ENCODE data around the gene RASSF5. TPM values are rescaled to one million over a fixed set of nuclear protein-coding genes. Genes with fewer than 3 reads are reported as not detected.

Gene RASSF5
- total RNA-seq, 5 donors from 2014 or later (not counting 1 experiment from before 2014, with no cell fraction given), result 174 to 224 (median 204) TPM

GRCh38 chr1:206588492-206588891, 81.2 kb downstream of the RASSF5 start:
- Histone ChIP-seq H3K9me3 (no peaks in the 10 kb centered on the region), H3K4me1 (ENCODE audit: control insufficient read depth in 1 of 2, extremely low read depth in 1 of 2, insufficient read depth in 2 of 2, low read length in 2 of 2) (peaks cover under 1 to 49% of the 10 kb centered on the region in 2 experiments), H3K27me3 (replicated peaks in 1 of 2; ENCODE audit: control insufficient read depth in 2 of 2, extremely low read depth in 1 of 2, insufficient read depth in 2 of 2, low read length in 1 of 2) (no peaks in the 10 kb centered on the region), H3K36me3 (ENCODE audit: control insufficient read depth in 2 of 2, extremely low read depth in 1 of 2, insufficient read depth in 1 of 2, low read length in 1 of 2) (peaks cover 25 to 88% of the 10 kb centered on the region in 2 donors), H3K4me3 (ENCODE audit: control insufficient read depth in 1 of 2, extremely low read depth in 1 of 2, low read length in 1 of 2) (no peak overlapping the region), H3K27ac (ENCODE audit: low read length) (no peak overlapping the region)
- H3K27me3 Mint-ChIP-seq, result no peaks in the 10 kb centered on the region
- H3K36me3 Mint-ChIP-seq, result peaks cover 72% of the 10 kb centered on the region
- 64% methylated on average over 4 of the region's 6 CpGs for WGBS (ENCODE audit: insufficient coverage)
- H3K4me3 Mint-ChIP-seq, result no peak overlapping the region
- H3K4me1 Mint-ChIP-seq, result peaks cover 39 to 82% (median 82%) of the 10 kb centered on the region in 3 donors
- ATAC-seq (replicated peaks in 1 of 4), result no peak
- CTCF ChIA-PET, result interaction anchor here (0.7 to 1.9 kb wide), 6 partner anchors 19 to 44 kb away, joined by 3 to 5 read pairs (median 3); no protein-coding TSS in a partner anchor
- no peaks in the 10 kb centered on the region for H3K9me3 Mint-ChIP-seq
- peak overlapping the region; percentile 86 to 94 for H3K27ac Mint-ChIP-seq
- DNase-seq, result no peak
- POLR2A ChIA-PET, result interaction anchor here (0.6 to 0.8 kb wide), 2 partner anchors 8 to 44 kb away, joined by 3 to 4 read pairs; no protein-coding TSS in a partner anchor

GRCh38 chr1:206589206-206589605, 81.9 kb downstream of the RASSF5 start:
- no peak overlapping the region for H3K4me3 ChIP-seq (ENCODE audit: control insufficient read depth in 1 of 2, extremely low read depth in 1 of 2, low read length in 1 of 2)
- ATAC-seq (replicated peaks in 1 of 4) (no peak), DNase-seq (no peak)
- ChIA-PET POLR2A (interaction anchor here in 1 of 2 donors (0.6 kb wide), 2 partner anchors 20 to 44 kb away, joined by 3 to 4 read pairs; no protein-coding TSS in a partner anchor), CTCF (interaction anchor here (0.5 to 1.9 kb wide), 5 partner anchors 18 to 1084 kb away, joined by 3 to 5 read pairs (median 3); no protein-coding TSS in a partner anchor)
- H3K36me3 Mint-ChIP-seq, result peaks cover 69% of the 10 kb centered on the region
- H3K4me1 Mint-ChIP-seq, result peaks cover 42 to 79% (median 78%) of the 10 kb centered on the region in 3 donors
- no peaks in the 10 kb centered on the region for H3K27me3 ChIP-seq (replicated peaks in 1 of 2; ENCODE audit: control insufficient read depth in 2 of 2, extremely low read depth in 1 of 2, insufficient read depth in 2 of 2, low read length in 1 of 2)
- H3K4me1 ChIP-seq (ENCODE audit: control insufficient read depth in 1 of 2, extremely low read depth in 1 of 2, insufficient read depth in 2 of 2, low read length in 2 of 2), result peaks cover 0 to 42% of the 10 kb centered on the region in 2 experiments
- H3K36me3 ChIP-seq (ENCODE audit: control insufficient read depth in 2 of 2, extremely low read depth in 1 of 2, insufficient read depth in 1 of 2, low read length in 1 of 2), result peaks cover 25 to 88% of the 10 kb centered on the region in 2 donors
- no peaks in the 10 kb centered on the region for H3K9me3 Mint-ChIP-seq
- H3K27me3 Mint-ChIP-seq, result no peaks in the 10 kb centered on the region
- H3K27ac ChIP-seq (ENCODE audit: low read length), result no peak overlapping the region
- H3K27ac Mint-ChIP-seq, result peak overlapping the region; percentile 41 to 94
- no peaks in the 10 kb centered on the region for H3K9me3 ChIP-seq
- 95% methylated on average over 5 of the region's 7 CpGs for WGBS (ENCODE audit: insufficient coverage)
- no peak overlapping the region for H3K4me3 Mint-ChIP-seq

- H3K36me3 ChIP-seq (ENCODE audit: control insufficient read depth in 2 of 2, extremely low read depth in 1 of 2, insufficient read depth in 1 of 2, low read length in 1 of 2), result peaks cover 23 to 86% of the 10 kb centered on the region in 2 donors
- Mint-ChIP-seq H3K27ac (peak overlapping the region; percentile 83 to 94), H3K4me1 (peaks cover 39 to 70% (median 70%) of the 10 kb centered on the region in 3 donors), H3K36me3 (peaks cover 64% of the 10 kb centered on the region), H3K27me3 (no peaks in the 10 kb centered on the region), H3K4me3 (peak overlapping the region in 1 of 3 donors; percentile 41), H3K9me3 (no peaks in the 10 kb centered on the region)
- ChIA-PET POLR2A (no interaction called here), CTCF (interaction anchor here in 1 of 2 donors (1.9 kb wide), 1 partner anchor 38 kb away, joined by 5 read pairs; no protein-coding TSS in a partner anchor)
- H3K9me3 ChIP-seq, result no peaks in the 10 kb centered on the region
- ATAC-seq (replicated peaks in 1 of 4) (peak; percentile 79 to 95 (median 90)), DNase-seq (peak in 11 of 35 experiments; percentile 19 to 66 (median 34))
- whole genome bisulfite sequencing (ENCODE audit: insufficient coverage), result 20% methylated on average over 3 of the region's 8 CpGs
- H3K4me1 ChIP-seq (ENCODE audit: control insufficient read depth in 1 of 2, extremely low read depth in 1 of 2, insufficient read depth in 2 of 2, low read length in 2 of 2), result peaks cover 0 to 32% of the 10 kb centered on the region in 2 experiments
- H3K27me3 ChIP-seq (replicated peaks in 1 of 2; ENCODE audit: control insufficient read depth in 2 of 2, extremely low read depth in 1 of 2, insufficient read depth in 2 of 2, low read length in 1 of 2), result no peaks in the 10 kb centered on the region
- peak overlapping the region; percentile 65 for H3K27ac ChIP-seq (ENCODE audit: low read length)
- H3K4me3 ChIP-seq (ENCODE audit: control insufficient read depth in 1 of 2, extremely low read depth in 1 of 2, low read length in 1 of 2), result no peak overlapping the region
Measured at GRCh38 chr1:206590025-206590758, 82.9 kb downstream of the RASSF5 start.

- 100% methylated on average over 1 of the region's 5 CpGs for WGBS (ENCODE audit: insufficient coverage)
- ChIA-PET CTCF (interaction anchor here (0.6 to 1.6 kb wide), 11 partner anchors 8 to 493 kb away, joined by 3 to 8 read pairs (median 3); no protein-coding TSS in a partner anchor), POLR2A (interaction anchor here in 1 of 2 donors (0.9 kb wide), 1 partner anchor 45 kb away, joined by 6 read pairs; no protein-coding TSS in a partner anchor)
- Histone ChIP-seq H3K9me3 (no peaks in the 10 kb centered on the region), H3K27me3 (replicated peaks in 1 of 2; ENCODE audit: control insufficient read depth in 2 of 2, extremely low read depth in 1 of 2, insufficient read depth in 2 of 2, low read length in 1 of 2) (no peaks in the 10 kb centered on the region), H3K4me1 (ENCODE audit: control insufficient read depth in 1 of 2, extremely low read depth in 1 of 2, insufficient read depth in 2 of 2, low read length in 2 of 2) (peaks cover 0 to 22% of the 10 kb centered on the region in 2 experiments), H3K4me3 (ENCODE audit: control insufficient read depth in 1 of 2, extremely low read depth in 1 of 2, low read length in 1 of 2) (no peak overlapping the region), H3K36me3 (ENCODE audit: control insufficient read depth in 2 of 2, extremely low read depth in 1 of 2, insufficient read depth in 1 of 2, low read length in 1 of 2) (peaks cover 24 to 86% of the 10 kb centered on the region in 2 donors), H3K27ac (ENCODE audit: low read length) (peak overlapping the region; percentile 65)
- Mint-ChIP-seq H3K36me3 (peaks cover 67% of the 10 kb centered on the region), H3K9me3 (no peaks in the 10 kb centered on the region), H3K4me3 (no peak overlapping the region), H3K27me3 (no peaks in the 10 kb centered on the region), H3K27ac (peak overlapping the region; percentile 83 to 94), H3K4me1 (peaks cover 39 to 66% (median 64%) of the 10 kb centered on the region in 3 donors)
- no peak for ATAC-seq (replicated peaks in 1 of 4)
- DNase-seq, result no peak
Measured at GRCh38 chr1:206591226-206591625, 83.9 kb downstream of the RASSF5 start.

GRCh38 chr1:206591696-206592095, 84.4 kb downstream of the RASSF5 start:
- peaks cover 63% of the 10 kb centered on the region for H3K36me3 Mint-ChIP-seq
- H3K27ac Mint-ChIP-seq, result peak overlapping the region; percentile 68 to 80

GRCh38 chr1:206593351-206593925, 86.1 kb downstream of the RASSF5 start:
- Mint-ChIP-seq H3K36me3 (peaks cover 53% of the 10 kb centered on the region), H3K4me1 (peaks cover 34 to 47% (median 43%) of the 10 kb centered on the region in 3 donors), H3K4me3 (no peak overlapping the region), H3K27me3 (no peaks in the 10 kb centered on the region), H3K9me3 (no peaks in the 10 kb centered on the region), H3K27ac (peak overlapping the region; percentile 71 to 88)
- H3K4me1 ChIP-seq (ENCODE audit: control insufficient read depth in 1 of 2, extremely low read depth in 1 of 2, insufficient read depth in 2 of 2, low read length in 2 of 2), result peaks cover 0 to 21% of the 10 kb centered on the region in 2 experiments
- DNase-seq (no peak), ATAC-seq (replicated peaks in 1 of 4) (no peak)
- H3K4me3 ChIP-seq (ENCODE audit: control insufficient read depth in 1 of 2, extremely low read depth in 1 of 2, low read length in 1 of 2), result no peak overlapping the region
- peaks cover 15 to 82% of the 10 kb centered on the region in 2 donors for H3K36me3 ChIP-seq (ENCODE audit: control insufficient read depth in 2 of 2, extremely low read depth in 1 of 2, insufficient read depth in 1 of 2, low read length in 1 of 2)
- CTCF ChIA-PET, result interaction anchor here (0.5 to 1.6 kb wide), 4 partner anchors 48 to 984 kb away, joined by 3 to 6 read pairs (median 3); no protein-coding TSS in a partner anchor
- WGBS (ENCODE audit: insufficient coverage), result 88% methylated on average over 6 of the region's 7 CpGs
- POLR2A ChIA-PET, result no interaction called here
- H3K27ac ChIP-seq (ENCODE audit: low read length), result no peak overlapping the region
- no peaks in the 10 kb centered on the region for H3K27me3 ChIP-seq (replicated peaks in 1 of 2; ENCODE audit: control insufficient read depth in 2 of 2, extremely low read depth in 1 of 2, insufficient read depth in 2 of 2, low read length in 1 of 2)
- no peaks in the 10 kb centered on the region for H3K9me3 ChIP-seq

More at GRCh38 chr1:206591696-206592095, 84.4 kb downstream of the RASSF5 start:
- no peaks in the 10 kb centered on the region for H3K27me3 ChIP-seq (replicated peaks in 1 of 2; ENCODE audit: control insufficient read depth in 2 of 2, extremely low read depth in 1 of 2, insufficient read depth in 2 of 2, low read length in 1 of 2)
- Mint-ChIP-seq H3K27me3 (no peaks in the 10 kb centered on the region), H3K4me1 (peaks cover 34 to 62% (median 60%) of the 10 kb centered on the region in 3 donors), H3K9me3 (no peaks in the 10 kb centered on the region), H3K4me3 (no peak overlapping the region)
- CTCF ChIA-PET, result interaction anchor here (0.9 to 1.6 kb wide), 10 partner anchors 9 to 390 kb away, joined by 3 to 8 read pairs (median 4); no protein-coding TSS in a partner anchor
- POLR2A ChIA-PET, result interaction anchor here in 1 of 2 donors (0.9 kb wide), 1 partner anchor 45 kb away, joined by 6 read pairs; no protein-coding TSS in a partner anchor
- no peak overlapping the region for H3K4me3 ChIP-seq (ENCODE audit: control insufficient read depth in 1 of 2, extremely low read depth in 1 of 2, low read length in 1 of 2)
- no peaks in the 10 kb centered on the region for H3K9me3 ChIP-seq
- ATAC-seq (replicated peaks in 1 of 4), result no peak
- no peak for DNase-seq
- H3K27ac ChIP-seq (ENCODE audit: low read length), result no peak overlapping the region
- H3K36me3 ChIP-seq (ENCODE audit: control insufficient read depth in 2 of 2, extremely low read depth in 1 of 2, insufficient read depth in 1 of 2, low read length in 1 of 2), result peaks cover 24 to 86% of the 10 kb centered on the region in 2 donors
- peaks cover 0 to 21% of the 10 kb centered on the region in 2 experiments for H3K4me1 ChIP-seq (ENCODE audit: control insufficient read depth in 1 of 2, extremely low read depth in 1 of 2, insufficient read depth in 2 of 2, low read length in 2 of 2)
- WGBS (ENCODE audit: insufficient coverage), result 100% methylated on average over 2 of the region's 9 CpGs

Measured in T-cell (primary cell).